ENCODE results near the gene PPIE. TPM values are rescaled to one million over a fixed set of nuclear protein-coding genes. Genes with fewer than 3 reads are reported as not detected.

Gene PPIE
- total RNA-seq, 1 experiment from 2014 or later: 42.5 TPM

- CTCF ChIA-PET: interaction anchor here (0.6 to 1.2 kb wide), 4 partner anchors 9 to 74 kb away, joined by 3 to 4 read pairs (median 3); partner anchors contain the start of gene PPIE
- no peak for TF ChIP-seq MXD4 (CRISPR knock-in tag; IDR thresholded peaks at IDR 0.05; ENCODE audit: borderline replicate concordance)
- POLR2A ChIA-PET: no interaction called here
- Mint-ChIP-seq H3K36me3 (no peaks in the 10 kb centered on the region), H3K27ac (no peak overlapping the region), H3K4me3 (no peak overlapping the region), H3K4me1 (no peaks in the 10 kb centered on the region), H3K27me3 (ENCODE audit: low read depth) (peaks cover 99% of the 10 kb centered on the region), H3K9me3 (no peaks in the 10 kb centered on the region)
- DNase-seq (ENCODE audit: low spot score) (no peak), ATAC-seq (no peak)
These were observed 9.7 kb upstream of the PPIE start for GRCh38 chr1:39729030-39729429.

- no peak overlapping the region for H3K4me3 Mint-ChIP-seq
- no peaks in the 10 kb centered on the region for H3K9me3 Mint-ChIP-seq
- no peak for ATAC-seq
- ChIA-PET POLR2A (no interaction called here), CTCF (interaction anchor here (0.7 to 1.2 kb wide), 3 partner anchors 9 to 18 kb away, joined by 3 to 4 read pairs (median 3); partner anchors contain the start of gene PPIE)
- no peak for DNase-seq (ENCODE audit: low spot score)
- H3K27ac Mint-ChIP-seq: no peak overlapping the region
- no peaks in the 10 kb centered on the region for H3K4me1 Mint-ChIP-seq
- no peaks in the 10 kb centered on the region for H3K36me3 Mint-ChIP-seq
- TF ChIP-seq TP53 (CRISPR knock-in tag; IDR thresholded peaks at IDR 0.05) (no peak), TCF7 (CRISPR knock-in tag; IDR thresholded peaks at IDR 0.05; ENCODE audit: low read depth) (no peak), ZNF416 (CRISPR knock-in tag; IDR thresholded peaks at IDR 0.05) (no peak), USF1 (CRISPR knock-in tag; IDR thresholded peaks at IDR 0.05) (no peak), ZNF423 (CRISPR knock-in tag; IDR thresholded peaks at IDR 0.05) (no peak), ZNF532 (CRISPR knock-in tag; IDR thresholded peaks at IDR 0.05; ENCODE audit: borderline replicate concordance) (no peak), PRRX2 (CRISPR knock-in tag; IDR thresholded peaks at IDR 0.05) (no peak), HMGA2 (CRISPR knock-in tag; IDR thresholded peaks at IDR 0.05) (no peak), CREB1 (CRISPR knock-in tag; IDR thresholded peaks at IDR 0.05) (no peak), E2F1 (CRISPR knock-in tag; IDR thresholded peaks at IDR 0.05) (no peak), E2F5 (CRISPR knock-in tag; IDR thresholded peaks at IDR 0.05) (no peak), AFF4 (CRISPR knock-in tag; IDR thresholded peaks at IDR 0.05; ENCODE audit: borderline replicate concordance) (no peak), NFYB (CRISPR knock-in tag; conservative IDR thresholded peaks at IDR 0.05; ENCODE audit: low read depth) (no peak), FOXP4 (CRISPR knock-in tag; IDR thresholded peaks at IDR 0.05) (no peak)
- H3K27me3 Mint-ChIP-seq (ENCODE audit: low read depth): peaks cover 99% of the 10 kb centered on the region
These were observed 8.8 kb upstream of the PPIE start for GRCh38 chr1:39729842-39730241.
